Kidney glomerular epithelial cell (primary cell): ENCODE results near the gene MYRF.

Source experiments
- DNase-seq: peaks from one replicate; lab custom pipeline; 2025; lab: John Stamatoyannopoulos, UW

The MYRF gene

DNA sequence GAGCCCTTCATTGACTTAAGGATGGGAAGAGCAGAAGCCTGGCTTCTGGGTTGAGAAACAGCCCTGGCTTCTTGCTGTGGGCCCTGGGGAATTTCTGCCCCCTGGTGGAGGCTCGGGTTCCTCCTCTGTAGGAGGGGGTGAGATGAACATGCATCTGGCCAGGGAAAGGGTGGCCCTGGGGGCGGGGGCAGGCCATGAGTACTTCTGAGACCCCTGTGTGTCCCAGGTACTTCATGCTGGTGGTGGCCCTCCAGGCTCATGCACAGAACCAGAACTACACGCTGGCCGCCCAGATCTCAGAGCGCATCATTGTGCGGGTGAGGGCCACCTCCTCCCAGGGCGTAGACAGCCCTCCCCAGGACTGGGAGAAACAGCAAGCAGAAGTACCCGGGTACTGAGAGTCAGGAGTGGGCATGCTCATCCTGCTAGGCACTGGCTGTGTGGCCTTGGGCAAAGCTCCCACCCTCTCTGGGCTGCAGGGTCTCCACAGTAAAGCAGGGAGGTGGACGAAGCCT, 24.2 kb downstream of the MYRF start:
- peak; percentile 19 for DNase-seq

- DNase-seq = no peak
Measured at GRCh38 chr11:61777234-61778090, 25.0 kb downstream of the MYRF start.

- DNase-seq = no peak
Measured at GRCh38 chr11:61778357-61778886, 26.0 kb downstream of the MYRF start.

DNA sequence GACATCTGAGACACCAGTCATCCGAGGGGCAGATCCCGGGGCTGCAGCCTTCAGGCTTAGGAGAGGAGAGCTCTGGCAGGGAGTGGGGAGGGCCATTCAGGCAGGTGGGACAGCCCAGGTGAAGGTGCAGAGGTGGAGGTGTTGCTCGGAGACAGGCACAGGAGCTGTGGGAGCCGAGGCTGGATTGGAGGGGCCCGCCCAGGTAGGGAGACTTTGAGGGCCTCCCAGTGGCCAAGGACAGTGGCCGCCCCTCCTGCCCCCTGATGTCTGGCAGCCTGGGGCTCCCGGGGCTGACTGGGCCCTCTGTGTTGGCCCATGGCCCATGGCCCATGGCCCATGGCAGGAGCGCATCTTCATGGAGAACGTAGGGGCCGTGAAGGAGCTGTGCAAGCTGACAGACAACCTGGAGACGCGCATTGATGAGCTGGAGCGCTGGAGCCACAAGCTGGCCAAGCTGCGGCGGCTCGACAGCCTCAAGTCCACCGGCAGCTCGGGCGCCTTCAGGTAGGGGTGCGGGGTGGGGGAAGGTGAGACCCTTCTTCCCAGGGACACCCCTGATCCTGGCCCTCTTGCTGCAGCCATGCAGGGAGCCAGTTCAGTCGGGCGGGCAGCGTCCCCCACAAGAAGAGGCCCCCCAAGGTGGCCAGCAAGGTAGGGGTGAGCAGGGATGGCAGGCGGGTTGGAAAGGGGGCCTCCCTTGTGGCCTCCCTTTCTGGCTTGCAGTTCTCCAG, 26.6 kb downstream of the MYRF start:
- DNase-seq = no peak

GRCh38 chr11:61779666-61780525, 27.5 kb downstream of the MYRF start:
- DNase-seq = no peak

DNA sequence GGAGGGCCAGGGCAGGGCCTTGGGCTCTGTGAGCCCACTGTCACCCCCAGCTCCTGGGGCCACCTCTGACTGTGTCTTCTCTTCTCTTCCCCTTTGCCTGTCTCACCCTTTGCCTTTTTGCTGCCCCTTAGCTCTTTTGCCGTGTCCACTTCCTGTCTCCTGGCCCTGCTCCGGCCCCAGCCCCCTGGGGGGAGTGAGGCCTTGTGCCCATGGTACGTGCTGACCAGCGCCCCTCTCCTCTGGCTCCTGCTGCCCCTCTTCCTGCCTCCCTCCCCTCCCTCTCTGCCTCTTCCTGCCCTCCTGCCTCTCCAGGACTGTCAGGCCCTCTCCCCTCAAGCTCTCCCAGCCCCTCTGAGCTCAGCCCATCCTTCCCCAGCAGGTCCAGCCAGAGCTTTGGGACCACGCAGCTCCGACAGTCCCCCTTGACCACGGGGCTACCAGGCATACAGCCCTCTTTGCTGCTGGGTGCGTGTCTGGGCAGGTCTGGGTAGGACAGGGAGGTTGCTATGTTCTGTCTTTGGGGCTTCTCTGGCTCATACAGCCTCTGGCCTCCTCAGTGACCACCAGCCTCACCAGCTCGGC, 28.2 kb downstream of the MYRF start:
- no peak for DNase-seq

DNA sequence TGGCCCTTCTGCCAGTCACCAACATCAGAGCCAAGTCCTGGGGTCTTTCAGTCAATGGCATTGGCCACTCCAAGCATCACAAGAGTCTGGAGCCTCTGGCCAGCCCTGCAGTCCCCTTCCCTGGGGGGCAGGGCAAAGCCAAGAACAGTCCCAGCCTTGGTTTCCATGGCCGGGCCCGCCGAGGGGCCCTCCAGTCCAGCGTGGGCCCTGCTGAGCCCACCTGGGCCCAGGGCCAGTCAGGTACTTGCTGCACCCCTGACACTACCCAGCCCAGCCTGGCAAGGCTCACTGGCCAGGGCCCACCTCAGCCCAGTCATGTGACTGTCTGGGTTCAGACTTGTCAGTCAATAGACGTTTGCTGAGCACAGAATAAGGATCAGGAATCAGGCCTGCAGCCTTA, 29.1 kb downstream of the MYRF start:
- DNase-seq = no peak

DNA sequence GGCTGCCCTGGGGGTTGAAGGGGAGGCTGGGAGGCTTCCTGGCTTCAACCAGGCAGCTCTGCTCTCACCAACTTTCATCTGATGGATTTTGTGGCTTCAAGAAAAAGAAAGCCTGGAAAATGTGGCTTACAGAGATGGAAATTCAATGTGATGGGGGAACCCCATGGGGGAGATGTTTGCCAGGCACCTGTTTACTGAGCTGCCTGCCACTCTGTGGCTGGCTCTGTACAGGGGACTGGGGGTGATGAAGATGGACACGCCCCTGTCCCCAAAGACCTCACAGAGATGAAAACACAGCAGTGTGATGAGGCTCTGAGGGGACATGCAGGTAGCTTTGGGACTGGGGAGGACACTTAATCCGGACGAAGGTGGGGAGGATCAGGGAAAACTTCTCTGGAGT, 29.9 kb downstream of the MYRF start:
- DNase-seq = no peak

GRCh38 chr11:61782841-61783240, 30.4 kb downstream of the MYRF start:
- DNase-seq = no peak

GRCh38 chr11:61783717-61784505, 31.5 kb downstream of the MYRF start:
- peak; percentile 26 for DNase-seq

DNA sequence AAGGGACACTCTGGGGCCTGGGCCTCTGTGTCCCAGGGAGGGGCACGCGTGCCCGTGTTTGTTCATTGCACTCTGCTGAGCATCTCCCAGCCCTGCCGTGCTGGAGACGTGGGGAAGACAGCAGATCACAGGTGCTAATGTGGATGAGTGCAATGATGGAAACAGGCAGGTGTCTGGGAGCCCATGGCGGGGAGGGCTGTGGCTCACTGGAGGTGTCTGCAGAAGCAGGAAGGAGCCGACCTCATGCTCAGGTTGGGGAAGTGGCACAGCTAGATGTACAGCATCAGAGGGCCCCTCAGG, 32.0 kb downstream of the MYRF start:
- no peak for DNase-seq

- no peak for DNase-seq
Measured at GRCh38 chr11:61785837-61786402, 33.5 kb downstream of the MYRF start.

DNA sequence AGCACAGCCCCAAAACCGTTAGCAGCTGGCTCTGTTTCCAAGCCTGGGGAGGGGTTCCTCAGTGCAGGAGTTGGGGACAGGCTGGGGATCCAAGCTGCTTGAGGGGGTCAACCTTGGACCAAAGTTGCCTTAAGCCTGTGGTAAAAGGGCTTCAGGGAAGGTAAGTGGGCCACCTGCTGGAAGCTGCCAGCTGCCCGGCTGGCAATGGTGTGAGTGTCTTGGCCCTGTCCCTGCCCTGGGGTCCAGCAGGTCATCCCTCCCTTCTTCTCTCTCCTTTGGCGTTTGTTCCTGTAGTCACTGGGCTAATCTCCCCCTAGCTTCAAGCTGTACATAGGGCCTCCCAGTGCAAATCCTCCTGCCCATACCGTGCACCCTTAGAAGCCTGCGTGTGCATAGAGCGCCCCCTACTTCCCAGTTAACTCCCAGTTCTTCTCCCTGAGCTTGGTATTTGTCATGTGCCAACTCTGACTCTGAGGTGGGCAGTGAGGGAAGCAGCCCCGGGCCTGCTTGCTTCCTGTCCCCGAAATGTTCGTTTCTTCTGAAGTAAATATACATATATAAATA, 35.6 kb downstream of the MYRF start:
- DNase-seq = peak; percentile 57

DNA sequence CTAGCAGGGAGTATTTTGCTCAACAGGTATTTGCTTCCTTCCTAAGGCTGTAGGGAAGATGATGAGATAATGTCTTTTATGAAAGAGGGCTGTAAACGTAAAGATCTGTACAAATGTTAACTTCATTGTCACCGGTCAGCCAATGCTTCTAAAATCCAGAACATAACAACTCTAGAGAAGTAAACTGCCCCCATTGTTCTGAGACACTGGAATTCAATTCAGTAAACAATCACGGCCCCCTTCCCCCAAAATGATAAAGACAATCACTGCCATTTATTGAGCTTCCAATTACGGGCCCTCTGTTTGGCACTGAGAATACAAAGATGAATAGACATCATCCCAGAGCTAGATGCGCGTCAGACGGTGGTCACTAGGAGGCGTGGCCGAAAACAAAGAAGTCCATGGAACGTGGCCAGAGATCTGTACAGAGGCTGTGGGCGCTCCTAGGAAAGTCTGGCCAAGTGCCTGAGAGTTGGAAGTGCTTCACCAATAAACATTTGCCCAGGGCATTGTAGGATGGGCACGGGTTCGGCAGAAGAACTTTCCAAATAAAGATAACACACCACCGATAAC, 39.4 kb downstream of the MYRF start:
- DNase-seq = peak; percentile 73

GRCh38 chr11:61792310-61793082, 40.1 kb downstream of the MYRF start, which contains the start of the genes FEN1 and TMEM258:
TSS of gene FEN1 (plus strand) at chr11:61792911. CDS start at chr11:61795362, 2,451 bp downstream.
TSS of gene TMEM258 (minus strand) at chr11:61792599. CDS start at chr11:61792558, 41 bp downstream.
- peak; percentile 88 for DNase-seq

GRCh38 chr11:61793083-61793828, 40.8 kb downstream of the MYRF start:
- DNase-seq = no peak

GRCh38 chr11:61793829-61794204, 41.4 kb downstream of the MYRF start:
- DNase-seq = no peak

DNA sequence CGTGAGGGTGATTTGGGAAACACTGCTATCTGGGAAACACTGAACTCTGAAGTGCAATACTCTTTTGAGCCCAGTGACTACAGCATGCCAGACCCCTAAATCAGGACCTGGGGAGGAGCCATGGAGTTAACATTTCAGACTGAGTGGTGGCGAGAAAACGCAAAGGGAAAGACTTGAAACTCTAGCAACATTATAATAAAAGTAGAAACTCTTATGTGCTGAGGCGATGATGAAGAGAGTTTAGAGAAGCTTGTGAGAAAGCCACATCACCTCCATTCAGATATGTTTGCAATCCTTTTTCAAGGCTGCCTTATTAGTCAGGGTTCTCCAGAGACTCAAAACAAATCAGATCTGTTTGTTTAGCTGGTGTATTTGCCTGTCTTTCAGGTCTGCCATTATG, 42.1 kb downstream of the MYRF start:
- no peak for DNase-seq
